ENCODE measurements around the gene C1orf53.

- no peak for TF ChIP-seq EZH2 (IDR thresholded peaks at IDR 0.05; ENCODE audit: borderline replicate concordance, low read depth, low read length, poor library complexity, severe bottlenecking)
- TF ChIP-seq, protein P1, sequence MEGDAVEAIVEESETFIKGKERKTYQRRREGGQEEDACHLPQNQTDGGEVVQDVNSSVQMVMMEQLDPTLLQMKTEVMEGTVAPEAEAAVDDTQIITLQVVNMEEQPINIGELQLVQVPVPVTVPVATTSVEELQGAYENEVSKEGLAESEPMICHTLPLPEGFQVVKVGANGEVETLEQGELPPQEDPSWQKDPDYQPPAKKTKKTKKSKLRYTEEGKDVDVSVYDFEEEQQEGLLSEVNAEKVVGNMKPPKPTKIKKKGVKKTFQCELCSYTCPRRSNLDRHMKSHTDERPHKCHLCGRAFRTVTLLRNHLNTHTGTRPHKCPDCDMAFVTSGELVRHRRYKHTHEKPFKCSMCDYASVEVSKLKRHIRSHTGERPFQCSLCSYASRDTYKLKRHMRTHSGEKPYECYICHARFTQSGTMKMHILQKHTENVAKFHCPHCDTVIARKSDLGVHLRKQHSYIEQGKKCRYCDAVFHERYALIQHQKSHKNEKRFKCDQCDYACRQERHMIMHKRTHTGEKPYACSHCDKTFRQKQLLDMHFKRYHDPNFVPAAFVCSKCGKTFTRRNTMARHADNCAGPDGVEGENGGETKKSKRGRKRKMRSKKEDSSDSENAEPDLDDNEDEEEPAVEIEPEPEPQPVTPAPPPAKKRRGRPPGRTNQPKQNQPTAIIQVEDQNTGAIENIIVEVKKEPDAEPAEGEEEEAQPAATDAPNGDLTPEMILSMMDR (conservative IDR thresholded peaks at IDR 0.05; ENCODE audit: low read depth, low read length), result no peak
Measured at GRCh38 chr1:197902131-197902453, 338 bp upstream of the C1orf53 start.
